Parathyroid adenoma (tissue), 2 donors: Measurements from ENCODE around the gene BEX1.
A peak's percentile ranks its signal among the peaks of the same experiment; 100 is the strongest.
"Not testable (repeated sequence)": the region's sequence is repeated elsewhere in the genome, so short reads cannot be mapped to it uniquely, and the experiment has no call there.

Source experiments
- H2AFZ ChIP-seq: fragments of 300-600 bp; sonication (generic); one replicate; pipeline ENCODE4 v1.7.0; 2017; ENCODE audit warnings: antibody characterized with exemption, mild to moderate bottlenecking
- H3K27ac ChIP-seq: fragments of 300-600 bp; sonication (generic); one replicate; pipeline ENCODE4 v1.7.0; 2017
- H3K27me3 ChIP-seq: fragments of 300-600 bp; sonication (generic); one replicate; pipeline ENCODE4 v1.7.0; 2017; ENCODE audit warnings: low read length; ENCODE audit not compliant: control insufficient read depth, insufficient read depth
- H3K36me3 ChIP-seq: fragments of 300-600 bp; sonication (generic); one replicate; pipeline ENCODE4 v1.7.0; 2017; ENCODE audit warnings: low read length; ENCODE audit not compliant: control insufficient read depth, insufficient read depth
- H3K4me1 ChIP-seq: fragments of 300-600 bp; sonication (generic); one replicate; pipeline ENCODE4 v1.7.0; 2017; ENCODE audit warnings: control low read depth
- H3K4me2 ChIP-seq: fragments of 300-600 bp; sonication (generic); one replicate; pipeline ENCODE4 v1.7.0; 2017; ENCODE audit warnings: low read length
- H3K4me3 ChIP-seq: fragments of 300-600 bp; sonication (generic); one replicate; pipeline ENCODE4 v1.7.0; 2017; ENCODE audit warnings: low read depth, low read length
- H3K79me2 ChIP-seq: fragments of 300-600 bp; sonication (generic); one replicate; pipeline ENCODE4 v1.7.0; 2017; ENCODE audit warnings: control low read depth
- H3K9ac ChIP-seq: fragments of 300-600 bp; sonication (generic); one replicate; pipeline ENCODE4 v1.7.0; 2017; ENCODE audit warnings: mild to moderate bottlenecking
- H3K9me3 ChIP-seq: fragments of 300-600 bp; sonication (generic); one replicate; pipeline ENCODE4 v1.7.0; 2017; ENCODE audit warnings: low read length; ENCODE audit not compliant: control insufficient read depth
- TF ChIP-seq, protein P1 (sequence below): fragments of 300-600 bp; sonication (generic); IDR thresholded peaks from one replicate; pipeline ENCODE4 v1.7.0; 2017; ENCODE audit warnings: antibody characterized with exemption, mild to moderate bottlenecking
- donor health status: primary hyperparathyroidism.

Gene BEX1

DNA sequence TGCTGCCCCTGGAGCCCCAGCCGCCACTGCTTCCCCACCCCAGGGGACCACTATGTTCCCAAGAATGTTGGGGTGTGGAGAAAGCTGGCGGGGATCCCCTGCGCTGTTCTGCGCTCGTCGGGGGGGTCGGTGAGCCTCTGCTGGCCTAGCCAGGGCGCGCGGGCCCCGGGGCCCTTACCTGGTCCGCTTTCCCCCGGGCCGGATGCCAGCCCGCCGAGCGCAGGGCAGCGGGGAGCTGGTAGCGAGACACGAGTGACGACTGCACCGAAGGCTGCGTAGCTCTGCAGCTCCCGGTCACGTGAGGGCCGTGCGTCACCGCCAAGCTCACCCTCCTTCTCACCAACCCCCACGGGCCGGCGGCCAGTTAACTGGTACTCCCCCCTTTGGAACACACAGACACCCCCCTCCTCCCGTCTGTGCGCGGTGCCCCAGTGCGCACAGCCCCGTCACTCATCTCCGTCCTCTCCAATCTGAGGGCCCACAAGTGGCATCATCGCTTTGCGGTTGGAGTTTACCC lies at the start of gene BEX1:
Gene BEX1, minus strand, starts transcription at position 254 of the 517 bp plus-strand sequence. CDS start 897 bp downstream, outside the sequence.
- H3K9ac ChIP-seq = peak within 1 kb of the TSS; percentile 82

DNA sequence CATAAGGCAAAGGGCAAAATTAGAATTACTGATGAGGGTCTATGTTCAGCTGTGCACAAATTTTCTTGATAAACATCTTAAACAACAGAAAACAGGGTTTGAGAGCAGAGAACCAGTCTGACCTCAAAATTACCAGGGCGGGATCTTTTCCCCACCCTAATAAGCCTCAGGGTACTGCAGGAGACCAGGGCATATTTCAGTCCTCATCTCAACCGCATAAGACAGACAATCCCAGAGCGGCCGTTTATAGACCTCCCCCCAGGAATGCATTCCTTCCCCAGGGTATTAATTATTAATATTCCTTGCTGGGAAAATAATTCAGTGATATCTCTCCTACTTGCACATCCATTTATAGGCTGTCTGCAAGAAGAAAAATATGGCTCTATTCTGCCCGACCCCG lies 45.5 kb upstream of the BEX1 start:
- not testable (repeated sequence) for H3K4me2 ChIP-seq, H3K27me3 ChIP-seq, H3K36me3 ChIP-seq, H3K27ac ChIP-seq, H3K9me3 ChIP-seq, H3K4me3 ChIP-seq, H2AFZ ChIP-seq, H3K79me2 ChIP-seq, H3K4me1 ChIP-seq, H3K9ac ChIP-seq

More for the DNA sequence above, at the start of gene BEX1:
- Histone ChIP-seq H3K9me3 (no peaks in the 10 kb centered on the region), H3K4me2 (peak within 1 kb of the TSS; percentile 53), H3K79me2 (no peaks in the 10 kb centered on the region), H3K4me3 (peak within 1 kb of the TSS; percentile 44), H3K4me1 (peaks cover 3% of the 10 kb centered on the region), H3K27me3 (no peaks in the 10 kb centered on the region), H2AFZ (peak within 1 kb of the TSS; percentile 61), H3K36me3 (no peaks in the 10 kb centered on the region), H3K27ac (peak within 1 kb of the TSS; percentile 94)
- TF ChIP-seq, protein P1, sequence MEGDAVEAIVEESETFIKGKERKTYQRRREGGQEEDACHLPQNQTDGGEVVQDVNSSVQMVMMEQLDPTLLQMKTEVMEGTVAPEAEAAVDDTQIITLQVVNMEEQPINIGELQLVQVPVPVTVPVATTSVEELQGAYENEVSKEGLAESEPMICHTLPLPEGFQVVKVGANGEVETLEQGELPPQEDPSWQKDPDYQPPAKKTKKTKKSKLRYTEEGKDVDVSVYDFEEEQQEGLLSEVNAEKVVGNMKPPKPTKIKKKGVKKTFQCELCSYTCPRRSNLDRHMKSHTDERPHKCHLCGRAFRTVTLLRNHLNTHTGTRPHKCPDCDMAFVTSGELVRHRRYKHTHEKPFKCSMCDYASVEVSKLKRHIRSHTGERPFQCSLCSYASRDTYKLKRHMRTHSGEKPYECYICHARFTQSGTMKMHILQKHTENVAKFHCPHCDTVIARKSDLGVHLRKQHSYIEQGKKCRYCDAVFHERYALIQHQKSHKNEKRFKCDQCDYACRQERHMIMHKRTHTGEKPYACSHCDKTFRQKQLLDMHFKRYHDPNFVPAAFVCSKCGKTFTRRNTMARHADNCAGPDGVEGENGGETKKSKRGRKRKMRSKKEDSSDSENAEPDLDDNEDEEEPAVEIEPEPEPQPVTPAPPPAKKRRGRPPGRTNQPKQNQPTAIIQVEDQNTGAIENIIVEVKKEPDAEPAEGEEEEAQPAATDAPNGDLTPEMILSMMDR = no peak

DNA sequence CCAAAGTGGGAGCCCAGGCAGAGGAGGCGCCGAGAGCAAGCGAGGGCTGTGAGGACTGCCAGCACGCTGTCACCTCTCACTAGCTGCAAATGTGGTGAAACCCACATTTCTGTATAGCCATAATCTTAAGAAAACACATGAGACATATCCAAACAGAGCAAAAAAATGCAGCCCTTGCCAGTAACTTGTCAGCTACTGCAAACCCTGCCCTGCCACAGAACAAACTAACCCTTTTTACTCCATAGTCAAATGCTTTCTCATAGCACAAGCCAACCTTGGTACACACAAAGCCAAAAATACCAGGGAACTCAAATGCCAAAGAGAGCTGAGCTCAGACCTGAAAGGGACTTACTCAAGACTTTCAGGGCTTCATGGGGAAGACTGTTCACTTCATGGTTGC lies 43.9 kb upstream of the BEX1 start:
- Histone ChIP-seq H3K4me2 (no peak overlapping the region), H3K27me3 (no peaks in the 10 kb centered on the region), H3K9me3 (no peaks in the 10 kb centered on the region), H3K79me2 (no peaks in the 10 kb centered on the region), H3K4me3 (no peak overlapping the region), H3K9ac (no peak overlapping the region), H3K4me1 (no peaks in the 10 kb centered on the region), H2AFZ (no peak overlapping the region), H3K36me3 (no peaks in the 10 kb centered on the region), H3K27ac (no peak overlapping the region)
- TF ChIP-seq, protein P1 = no peak

DNA sequence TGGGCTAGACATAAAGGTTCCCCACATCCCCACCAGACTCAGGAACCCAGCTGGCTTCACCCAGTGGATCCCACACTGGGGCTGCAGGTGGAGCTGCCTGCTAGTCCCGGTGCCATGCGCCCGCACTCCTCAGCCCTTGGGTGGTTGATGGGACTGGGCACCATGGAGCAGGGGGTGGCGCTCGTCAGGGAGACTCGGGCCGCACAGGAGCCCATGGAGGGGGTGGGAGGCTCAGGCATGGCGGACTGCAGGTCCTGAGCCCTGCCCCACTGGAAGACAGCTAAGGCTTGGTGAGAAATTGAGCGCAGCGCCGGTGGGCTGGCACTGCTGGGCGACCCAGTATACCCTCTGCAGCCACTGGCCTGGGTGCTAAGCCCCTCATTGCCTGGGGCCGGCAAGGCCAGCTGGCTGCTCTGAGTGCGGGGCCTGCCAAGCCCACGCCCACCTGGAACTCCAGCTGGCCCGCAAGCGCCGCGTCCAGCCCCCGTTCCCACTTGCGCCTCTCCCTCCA lies 43.3 kb upstream of the BEX1 start:
- not testable (repeated sequence) for H3K4me3 ChIP-seq, H3K9me3 ChIP-seq, H3K4me2 ChIP-seq, H3K9ac ChIP-seq, H3K27me3 ChIP-seq, H2AFZ ChIP-seq, H3K4me1 ChIP-seq, H3K36me3 ChIP-seq, H3K27ac ChIP-seq, H3K79me2 ChIP-seq

DNA sequence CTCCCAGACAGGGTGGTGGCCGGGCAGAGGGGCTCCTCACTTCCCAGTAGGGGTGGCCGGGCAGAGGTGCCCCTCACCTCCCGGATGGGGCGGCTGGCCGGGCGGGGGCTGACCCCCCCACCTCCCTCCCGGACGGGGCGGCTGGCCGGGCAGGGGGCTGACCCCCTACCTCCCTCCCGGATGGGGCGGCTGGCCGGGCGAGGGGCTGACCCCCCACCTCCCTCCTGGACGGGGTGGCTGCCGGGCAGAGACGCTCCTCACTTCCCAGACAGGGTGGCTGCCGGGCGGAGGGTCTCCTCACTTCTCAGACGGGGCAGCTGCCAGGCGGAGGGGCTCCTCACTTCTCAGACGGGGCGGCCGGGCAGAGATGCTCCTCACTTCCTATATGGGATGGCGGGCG lies 40.4 kb upstream of the BEX1 start:
- not testable (repeated sequence) for H3K27me3 ChIP-seq, H3K36me3 ChIP-seq, H3K9me3 ChIP-seq, H3K4me2 ChIP-seq, H3K4me3 ChIP-seq, H3K9ac ChIP-seq, H3K79me2 ChIP-seq, H3K27ac ChIP-seq, H3K4me1 ChIP-seq, H2AFZ ChIP-seq

DNA sequence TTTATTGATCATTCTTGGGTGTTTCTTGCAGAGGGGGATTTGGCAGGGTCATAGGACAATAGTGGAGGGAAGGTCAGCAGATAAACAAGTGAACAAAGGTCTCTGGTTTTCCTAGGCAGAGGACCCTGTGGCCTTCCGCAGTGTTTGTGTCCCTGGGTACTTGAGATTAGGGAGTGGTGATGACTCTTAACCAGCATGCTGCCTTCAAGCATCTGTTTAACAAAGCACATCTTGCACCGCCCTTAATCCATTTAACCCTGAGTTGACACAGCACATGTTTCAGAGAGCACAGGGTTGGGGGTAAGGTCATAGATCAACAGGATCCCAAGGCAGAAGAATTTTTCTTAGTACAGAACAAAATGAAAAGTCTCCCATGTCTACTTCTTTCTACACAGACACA lies 39.9 kb upstream of the BEX1 start:
- H3K4me3 ChIP-seq, H3K9ac ChIP-seq, H3K9me3 ChIP-seq, H2AFZ ChIP-seq, H3K4me2 ChIP-seq, H3K27me3 ChIP-seq, H3K36me3 ChIP-seq, H3K79me2 ChIP-seq, H3K4me1 ChIP-seq, H3K27ac ChIP-seq: not testable (repeated sequence)
